HTERT RPE-1 (cell line): ENCODE measurements around the gene ABCA12.

ENCODE experiments used
- in situ Hi-C: fragments of 300-500 bp; cut with MboI; formaldehyde crosslinking; loops from 4 replicates; pipeline ENCODE4 v1.14.3; 2020; ENCODE audit warnings: low sequenced_read_pairs

The ABCA12 gene

DNA sequence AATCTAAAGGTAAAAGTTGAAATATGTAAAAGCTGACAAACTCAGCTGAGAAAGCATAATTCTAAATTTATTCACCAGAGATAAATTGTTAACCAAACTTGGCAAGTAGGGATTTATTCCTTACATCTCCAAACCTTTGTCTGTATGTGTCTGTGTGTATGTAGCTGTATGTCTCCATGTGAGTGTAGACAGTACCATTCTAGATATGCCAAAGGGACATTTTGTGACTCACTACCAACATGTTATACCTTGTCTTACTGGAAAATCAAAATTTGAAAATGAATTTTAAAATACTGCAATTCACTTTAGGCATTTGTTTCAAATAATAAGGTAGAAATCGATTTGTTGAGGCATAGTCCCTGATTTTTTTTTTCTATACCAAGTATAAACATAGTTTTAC, 102.1 kb downstream of the ABCA12 start:
- in situ Hi-C loops: no loop called here

GRCh38 chr2:215034154-215034553, 104.3 kb downstream of the ABCA12 start:
- in situ Hi-C loops: no loop called here

- in situ Hi-C loops: no loop called here
Observed at GRCh38 chr2:215032153-215032552, 106.3 kb downstream of the ABCA12 start.

DNA sequence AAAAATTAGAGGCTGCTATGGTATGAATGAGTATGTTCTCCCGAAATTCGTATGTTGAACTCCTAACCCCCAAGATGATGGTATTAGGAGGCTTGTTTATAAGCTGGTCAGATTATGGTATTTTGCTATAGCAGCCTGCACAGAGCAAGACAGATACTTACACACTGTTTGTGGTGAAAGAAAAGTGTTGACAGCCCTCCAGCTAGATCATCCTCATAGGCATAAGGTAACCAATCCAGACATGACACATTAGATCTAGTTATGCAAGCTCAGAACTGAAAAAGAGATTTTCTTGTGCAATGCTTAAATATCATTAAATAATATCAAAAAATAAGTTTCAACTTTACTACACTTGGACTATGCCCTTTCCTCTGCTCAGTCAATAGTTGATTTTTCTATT, 107.1 kb downstream of the ABCA12 start:
- in situ Hi-C loops: no loop called here

DNA sequence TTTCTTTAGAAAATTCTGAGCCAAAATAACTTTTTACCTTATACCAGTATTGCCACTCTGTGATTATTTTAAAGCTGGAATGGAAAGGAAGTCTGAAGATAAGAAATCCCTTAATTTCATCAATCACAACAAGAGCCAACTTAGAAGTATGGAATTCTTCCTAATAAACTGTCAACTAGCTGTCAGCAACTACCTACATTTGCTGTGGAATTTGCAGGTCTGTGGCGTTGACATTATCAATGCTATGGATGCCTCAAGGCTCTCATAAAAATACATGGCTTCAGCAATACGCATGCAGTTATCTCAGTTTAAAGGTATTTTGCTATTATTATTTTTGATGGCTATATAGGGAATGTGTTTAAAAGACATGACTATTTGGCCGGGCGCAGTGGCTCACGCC, 108.5 kb downstream of the ABCA12 start:
- in situ Hi-C loops: no loop called here

DNA sequence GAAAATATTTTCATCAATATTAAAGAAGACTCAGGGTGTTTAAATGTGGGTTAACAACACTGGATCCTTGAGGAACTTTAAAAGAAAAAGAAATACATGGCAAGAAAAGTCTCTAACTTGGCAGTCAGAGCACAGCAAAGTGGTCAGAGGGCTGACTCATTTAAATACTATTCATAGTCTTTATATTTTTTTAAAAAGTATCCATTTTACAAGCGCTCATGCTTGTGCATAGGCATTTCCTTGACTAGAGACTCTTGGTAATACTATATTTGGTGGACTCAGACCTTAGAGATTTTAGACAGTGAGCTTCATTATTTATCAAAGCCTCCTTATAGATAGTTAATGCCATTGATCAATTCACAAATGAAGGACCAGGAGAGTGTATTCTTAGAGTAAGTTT, 110.2 kb downstream of the ABCA12 start:
- in situ Hi-C loops: no loop called here

- in situ Hi-C loops: no loop called here
Observed at GRCh38 chr2:215027779-215028178, 110.6 kb downstream of the ABCA12 start.

DNA sequence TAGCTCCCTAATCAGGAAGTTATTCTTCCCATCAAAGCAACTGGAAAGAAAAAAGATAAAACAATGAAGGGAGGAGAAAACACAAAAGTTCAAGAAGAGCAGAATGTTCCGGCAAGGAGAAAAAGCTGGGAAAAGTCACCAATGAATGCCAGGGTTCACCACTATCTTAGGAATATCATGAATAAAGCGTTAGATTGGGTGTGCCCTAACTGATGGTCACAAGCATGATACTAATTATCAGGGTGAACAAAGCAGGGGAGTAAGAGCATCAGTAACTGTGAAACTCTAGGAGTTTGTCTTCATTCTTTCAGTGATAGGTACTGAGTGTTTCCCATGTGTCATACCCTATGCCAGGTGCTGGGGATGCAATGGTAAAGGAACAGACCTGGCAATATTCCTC, 115.5 kb downstream of the ABCA12 start:
- in situ Hi-C loops: no loop called here

DNA sequence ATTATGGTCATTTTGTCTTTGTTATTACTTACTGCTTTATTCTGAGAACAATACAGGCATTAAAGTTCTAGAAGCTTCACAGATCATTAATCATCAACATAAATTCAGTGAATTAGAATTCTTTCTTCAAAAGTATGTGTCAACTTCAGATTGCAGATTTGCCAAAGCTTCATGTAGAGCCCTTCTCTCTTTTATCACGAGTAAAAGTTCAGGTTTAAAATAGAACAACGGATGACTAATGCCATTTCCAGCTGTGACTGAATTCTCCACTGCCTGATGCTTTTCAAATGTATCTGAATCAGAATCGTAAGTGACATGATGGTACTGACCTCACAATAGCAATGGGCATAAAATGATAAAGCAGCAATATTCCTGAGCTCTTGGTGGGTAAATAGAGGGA, 116.0 kb downstream of the ABCA12 start:
- in situ Hi-C loops: no loop called here

- in situ Hi-C loops: no loop called here
Observed at GRCh38 chr2:215020283-215020682, 118.1 kb downstream of the ABCA12 start.

DNA sequence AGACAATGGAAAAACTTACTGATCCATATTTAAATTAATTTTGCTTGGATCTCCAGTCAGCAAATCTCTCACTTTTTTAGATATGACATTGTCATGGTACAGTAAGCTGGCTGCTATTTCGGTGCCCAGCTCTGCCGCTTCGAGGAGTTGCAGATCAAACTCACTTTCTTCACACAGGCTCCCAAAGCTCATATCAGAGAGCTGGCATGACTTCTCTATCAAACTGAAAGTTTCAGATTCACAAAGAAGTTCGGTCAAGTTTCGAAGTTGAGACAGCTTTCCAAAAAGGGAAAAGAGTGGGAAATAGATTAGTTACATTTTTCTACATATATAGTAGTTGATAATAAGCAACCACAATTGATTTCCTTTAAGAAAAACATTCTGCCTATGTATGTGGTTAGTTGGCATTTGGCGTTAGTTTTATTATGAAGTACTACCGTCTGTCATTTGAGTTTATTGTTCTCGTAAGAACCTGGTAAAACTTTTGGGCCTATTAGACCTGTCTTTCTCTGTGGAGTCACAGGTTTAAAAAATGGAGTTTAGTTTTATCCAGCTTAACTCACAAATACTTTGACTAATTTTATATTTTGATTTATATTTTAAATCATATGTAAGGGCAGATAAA, 118.8 kb downstream of the ABCA12 start:
- in situ Hi-C loops: no loop called here

DNA sequence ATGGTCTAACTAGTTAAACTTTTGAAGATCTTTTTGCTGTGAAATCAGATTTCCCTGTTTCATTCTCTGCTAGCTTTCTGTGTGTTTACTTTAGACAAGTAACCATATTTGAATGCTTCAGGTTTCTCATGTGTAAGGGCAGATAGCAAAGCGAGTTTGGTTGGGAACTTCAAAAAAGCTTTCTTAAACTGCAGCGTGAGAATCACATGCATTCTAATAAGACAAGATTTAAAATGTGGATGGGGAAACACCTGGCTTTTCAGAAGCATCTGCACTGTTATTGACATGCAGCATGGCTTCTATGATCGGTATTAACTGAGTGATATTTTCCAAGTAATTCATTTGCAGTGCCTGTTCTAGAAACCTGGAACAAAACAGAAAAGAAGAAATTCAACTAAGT, 119.3 kb downstream of the ABCA12 start:
- in situ Hi-C loops: no loop called here

DNA sequence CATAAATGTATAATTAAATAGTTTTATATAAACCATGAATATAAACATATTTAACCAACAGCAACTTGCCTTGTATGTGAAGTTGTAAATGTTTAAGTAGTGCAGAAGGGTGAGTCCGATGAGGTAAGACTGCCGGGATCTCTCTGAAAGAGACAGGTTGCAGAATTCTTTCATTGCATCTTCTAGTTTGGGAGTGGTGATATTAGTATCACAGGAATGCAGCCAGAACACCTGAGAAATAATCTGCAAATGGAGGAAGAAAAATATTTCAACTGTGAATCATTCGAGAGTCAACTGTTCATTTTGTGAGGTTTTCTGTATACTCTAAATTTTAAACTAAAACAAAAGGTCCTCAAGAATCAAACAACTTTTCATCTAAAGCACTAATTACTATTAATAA, 123.0 kb downstream of the ABCA12 start:
- in situ Hi-C loops: no loop called here

GRCh38 chr2:215010390-215010789, 128.0 kb downstream of the ABCA12 start:
- in situ Hi-C loops: no loop called here

- in situ Hi-C loops: no loop called here
Observed at GRCh38 chr2:215003001-215003400, 135.4 kb downstream of the ABCA12 start.

DNA sequence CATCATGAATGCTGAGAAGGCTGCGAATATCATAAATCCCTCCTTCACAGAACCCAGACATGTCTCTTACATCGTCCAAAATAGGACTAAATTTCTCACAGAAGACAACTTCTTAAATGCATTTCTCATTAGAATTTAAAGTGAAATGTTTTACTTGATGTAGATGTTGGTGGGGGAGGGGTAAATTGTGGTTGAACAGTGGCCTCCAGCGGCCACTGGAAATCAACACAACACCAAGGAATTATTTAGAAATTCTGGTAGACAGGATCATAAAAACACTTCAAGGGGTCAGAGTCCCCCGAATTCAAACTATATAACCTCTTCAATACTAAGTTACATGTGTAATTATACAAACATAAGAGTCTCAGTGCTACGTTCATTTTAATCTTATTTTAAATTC, 135.9 kb downstream of the ABCA12 start:
- in situ Hi-C loops: no loop called here

- in situ Hi-C loops: no loop called here
Observed at GRCh38 chr2:215000721-215001120, 137.7 kb downstream of the ABCA12 start.

DNA sequence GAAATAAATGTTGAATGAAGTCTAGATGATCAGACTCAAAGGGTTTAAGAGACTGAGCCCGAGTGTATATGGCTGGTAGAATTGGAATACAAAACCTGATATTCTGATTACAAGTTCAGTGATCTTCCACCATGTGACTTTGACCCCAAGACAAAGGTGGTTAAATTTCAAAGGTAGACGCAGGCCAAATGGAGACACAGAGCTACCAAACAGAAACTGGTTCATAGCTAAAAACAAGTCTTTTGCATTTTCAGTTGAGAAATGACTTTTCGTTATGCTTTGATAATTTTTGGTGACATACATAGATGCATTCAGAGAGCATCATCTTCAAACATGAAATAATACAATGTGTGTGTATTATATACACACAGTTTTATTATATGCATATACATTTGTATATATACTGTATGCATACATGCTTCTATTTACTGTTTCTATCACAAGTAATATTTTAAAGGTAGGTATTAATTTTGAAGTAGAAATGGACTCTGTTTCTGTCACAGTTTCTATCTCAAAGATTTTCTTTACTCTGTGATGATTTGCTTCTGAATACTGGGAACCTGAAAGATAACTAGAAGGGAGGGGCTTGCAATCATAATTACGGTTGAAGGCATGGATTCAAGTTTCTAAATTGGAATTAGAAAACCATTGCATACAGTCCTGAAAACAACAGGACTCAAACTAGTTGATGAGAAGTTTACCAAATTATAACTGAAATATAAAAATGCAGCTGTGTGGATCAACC, 142.3 kb downstream of the ABCA12 start:
- in situ Hi-C loops: no loop called here

- in situ Hi-C loops: no loop called here
Observed at GRCh38 chr2:214995409-214995808, 143.0 kb downstream of the ABCA12 start.

DNA sequence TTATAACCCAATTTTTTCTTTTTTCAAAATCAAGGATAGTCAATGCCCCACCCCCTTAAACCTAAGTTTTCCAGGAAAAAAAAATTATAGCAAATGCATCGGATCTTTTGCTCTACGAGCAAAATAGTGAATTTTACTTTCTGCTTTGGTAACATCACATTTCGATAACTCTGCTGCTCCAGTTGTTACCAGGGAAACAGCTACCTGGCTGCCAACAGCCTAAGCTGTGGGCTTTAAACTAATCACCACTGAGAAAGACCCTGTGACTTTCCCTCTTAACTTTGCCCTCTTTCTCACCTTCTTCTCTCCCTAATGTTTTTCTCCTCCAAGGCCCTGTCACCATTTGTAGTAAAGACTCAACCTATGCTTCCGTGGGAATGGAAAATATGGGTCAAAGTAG, 145.5 kb downstream of the ABCA12 start:
- in situ Hi-C loops: no loop called here

DNA sequence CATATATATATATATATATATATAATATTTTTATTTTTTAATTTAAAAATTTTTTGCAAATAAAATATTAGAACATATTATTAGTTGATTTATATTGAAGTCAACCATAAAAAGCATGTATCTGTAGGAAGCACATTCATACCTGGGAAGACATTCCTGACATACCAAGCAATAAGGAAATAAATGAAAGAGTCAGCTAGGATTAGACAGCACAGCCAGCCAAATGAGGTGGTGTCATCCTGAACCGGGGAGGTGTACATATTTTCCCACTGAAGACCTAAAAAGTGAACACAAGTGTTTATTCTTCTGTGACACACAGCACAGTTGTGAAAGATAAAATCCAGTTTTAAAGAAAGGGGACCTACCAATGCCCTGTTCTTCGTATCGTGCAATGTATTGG, 149.2 kb downstream of the ABCA12 start:
- in situ Hi-C loops: no loop called here

DNA sequence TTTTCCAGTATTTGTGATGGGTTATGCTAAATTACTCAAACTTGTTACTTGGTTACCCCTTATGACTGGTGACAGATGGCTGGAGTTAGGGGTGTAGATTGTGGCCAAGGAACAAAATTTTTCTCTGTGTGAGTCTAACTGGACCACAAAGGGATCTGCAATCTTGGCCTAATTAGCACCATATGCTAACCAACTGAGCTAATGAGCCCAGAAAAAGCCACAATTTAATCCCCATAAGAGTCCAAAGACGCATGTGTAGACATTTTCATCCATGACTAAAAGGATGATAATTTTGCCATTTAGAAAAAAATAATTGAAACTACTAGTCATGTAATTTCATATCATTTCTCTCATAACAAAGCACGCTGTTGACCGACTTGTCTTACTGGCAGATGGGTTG, 151.2 kb downstream of the ABCA12 start:
- in situ Hi-C loops: no loop called here

DNA sequence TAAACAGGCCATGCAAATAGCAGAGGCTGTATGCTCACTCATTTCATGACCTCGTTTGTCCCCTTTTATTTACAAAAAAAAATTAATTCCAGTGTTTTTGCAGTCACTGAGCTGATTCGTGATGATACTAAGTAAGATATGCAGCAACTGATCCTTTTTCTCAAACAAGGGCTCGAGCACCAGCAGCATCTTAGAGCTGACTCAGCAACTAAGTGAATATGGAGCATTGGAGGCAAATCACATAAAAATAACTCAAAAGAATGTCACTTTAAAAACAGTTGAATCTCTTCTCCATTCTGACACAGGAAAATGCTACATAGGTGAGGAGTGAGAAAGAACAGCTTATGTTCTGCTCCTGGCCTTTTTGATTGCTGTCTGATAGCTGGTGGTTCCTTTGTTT, 152.8 kb downstream of the ABCA12 start:
- in situ Hi-C loops: no loop called here
